HEK293T (cell line): ENCODE measurements around the gene GDE1.

ENCODE experiments used
- BHLHE40 ChIP-seq: fragments of 450-650 bp; IDR thresholded peaks from 2 replicates; pipeline ENCODE4 v1.6.1; 2016; ENCODE audit warnings: mild to moderate bottlenecking, moderate library complexity, borderline replicate concordance
- ELF4 ChIP-seq: fragments of 450-650 bp; IDR thresholded peaks from 2 replicates; pipeline ENCODE4 v1.6.1; 2017; ENCODE audit warnings: antibody characterized with exemption

GRCh38 chr16:19560078-19560477 is 38.2 kb upstream of the GDE1 start:
- TF ChIP-seq BHLHE40 = no peak
- no peak for TF ChIP-seq ELF4
